HepG2 (cell line): ENCODE results near the gene HIPK4. TPM values are rescaled to one million over a fixed set of nuclear protein-coding genes. Genes with fewer than 3 reads are reported as not detected.

Experiments
- ATAC-seq: fragments of 200-7000 bp; cut with Tn5 transposase; 3 replicates; pipeline ENCODE4 v1.9.1; 2020; ENCODE audit warnings: mild to moderate bottlenecking, moderate library complexity
- BruUV-seq: library from RNA; stranded (reverse); fragments of 400-500 nt; replicated peaks from 2 replicates; lab custom pipeline; 2021; lab: Mats Ljungman, UMichigan
- CTCF ChIA-PET: fragments of 300-600 bp; formaldehyde crosslinking; extraction: SDS; loops from one replicate; lab custom pipeline; 2021; ENCODE audit warnings: low total read pairs, inconsistent platforms, low intra/inter-chr PET ratio; lab: Yijun Ruan, JAX
- POLR2A ChIA-PET: fragments of 350-600 bp; sonication (Branson Sonifier 250); formaldehyde crosslinking; loops from one replicate; lab custom pipeline; 2020; ENCODE audit warnings: antibody characterized with exemption, inconsistent platforms; lab: Yijun Ruan, JAX
- DNase-seq: peaks from one replicate; pipeline ENCODE4 v3.0.0-alpha.2; 2015; ENCODE audit warnings: low spot score
- FAIRE-seq: peaks from 3 replicates; lab custom pipeline; 2011; peaks lifted over from hg19 to GRCh38; lab: Jason Lieb, UNC
- H2AFZ ChIP-seq: one replicate; pipeline ENCODE4 v1.6.1; 2011; ENCODE audit warnings: low read length, inconsistent platforms
- H3K27ac ChIP-seq: fragments of 300-600 bp; 3 replicates; pipeline ENCODE4 v1.8.0; 2011; ENCODE audit warnings: mixed run types, mild to moderate bottlenecking, mixed read lengths, low read length, inconsistent platforms; ENCODE audit not compliant: insufficient read depth; ENCODE audit errors: extremely low read length
- H3K27me3 ChIP-seq, 2 experiments: fragments of 200-600 bp in 1 of 2; 2 replicates in 1 of 2; 3 replicates in 1 of 2; pipeline versions ENCODE4 v1.6.0 to v1.8.0; 2011; ENCODE audit warnings: low read length in 2 of 2, mild to moderate bottlenecking in 2 of 2, moderate library complexity in 2 of 2, inconsistent platforms in 1 of 2; ENCODE audit not compliant: insufficient read depth in 2 of 2, control insufficient read depth in 1 of 2
- H3K36me3 ChIP-seq, 2 experiments: fragments of 200-600 bp in 1 of 2; replicated peaks in 1 of 2; 2 replicates in 1 of 2; 3 replicates in 1 of 2; pipeline versions ENCODE4 v1.5.1 to v1.8.0; 2011; ENCODE audit warnings: low read length in 2 of 2, inconsistent platforms in 1 of 2; ENCODE audit not compliant: insufficient read depth in 2 of 2, control insufficient read depth in 1 of 2
- H3K4me1 ChIP-seq: 2 replicates; pipeline ENCODE4 v1.5.1; 2012; ENCODE audit warnings: low read length, inconsistent platforms; ENCODE audit not compliant: insufficient read depth
- H3K4me2 ChIP-seq: 2 replicates; pipeline ENCODE4 v1.6.0; 2011; ENCODE audit warnings: low read depth, low read length, inconsistent platforms
- H3K4me3 ChIP-seq, 3 experiments: fragments of 200-600 bp in 1 of 3; sonication (generic), shearing (Covaris generic) in 1 of 3; replicated peaks in 1 of 3; 2 replicates each; pipeline ENCODE4 v1.5.1; 2011 to 2016; ENCODE audit warnings: low read length in 3 of 3, inconsistent platforms in 2 of 3, low read depth in 2 of 3, mild to moderate bottlenecking in 2 of 3, control low read depth in 1 of 3, mixed read lengths in 1 of 3; ENCODE audit not compliant: insufficient read depth in 1 of 3
- H3K79me2 ChIP-seq: one replicate; pipeline ENCODE4 v1.6.1; 2011; ENCODE audit warnings: low read length, inconsistent platforms; ENCODE audit not compliant: insufficient read depth
- H3K9ac ChIP-seq: 2 replicates; pipeline ENCODE4 v1.6.0; 2011; ENCODE audit warnings: mild to moderate bottlenecking, low read depth, low read length, inconsistent platforms; ENCODE audit not compliant: insufficient read depth
- H3K9me3 ChIP-seq: 2 replicates; pipeline ENCODE4 v1.5.1; 2012; ENCODE audit warnings: mild to moderate bottlenecking, low read length
- H4K20me1 ChIP-seq: 2 replicates; pipeline ENCODE4 v1.6.0; 2011; ENCODE audit warnings: inconsistent platforms, mild to moderate bottlenecking, low read length, moderate library complexity; ENCODE audit not compliant: insufficient read depth
- KDM2A ChIP-seq: sonication (generic); formaldehyde crosslinking; IDR thresholded peaks from 2 replicates; pipeline ENCODE4 v1.4.0; 2020; ENCODE audit warnings: low read depth, missing genetic modification reagents, borderline replicate concordance
- NCOA2 ChIP-seq: sonication (generic); formaldehyde crosslinking; IDR thresholded peaks from 2 replicates; pipeline ENCODE4 v1.8.0; 2022; ENCODE audit warnings: inconsistent platforms
- NFE2L2 ChIP-seq: fragments of 150-350 bp; IDR thresholded peaks from 2 replicates; pipeline ENCODE4 v1.6.1; 2014; ENCODE audit warnings: low read length
- NR3C1 ChIP-seq: sonication (generic); formaldehyde crosslinking; IDR thresholded peaks from 2 replicates; pipeline ENCODE4 v1.4.0; 2020; ENCODE audit warnings: missing genetic modification reagents
- PRMT3 ChIP-seq: sonication (generic); formaldehyde crosslinking; IDR thresholded peaks from 2 replicates; pipeline ENCODE4 v1.8.1; 2022; ENCODE audit warnings: low read depth, mild to moderate bottlenecking, moderate library complexity, missing genetic modification reagents, borderline replicate concordance
- SUZ12 ChIP-seq: fragments of 150-350 bp; IDR thresholded peaks from 2 replicates; pipeline ENCODE4 v1.6.1; 2014; ENCODE audit warnings: low read depth, low read length
- THAP11 ChIP-seq: IDR thresholded peaks from 2 replicates; pipeline ENCODE4 v1.6.1; 2016; ENCODE audit warnings: missing biosample characterization, missing genetic modification reagents
- ZNF331 ChIP-seq: sonication (generic); formaldehyde crosslinking; IDR thresholded peaks from 2 replicates; pipeline ENCODE4 v1.4.0; 2020; ENCODE audit warnings: missing genetic modification reagents
- ZNF816 ChIP-seq: sonication (generic); formaldehyde crosslinking; IDR thresholded peaks from 2 replicates; pipeline ENCODE4 v1.8.0; 2022; ENCODE audit warnings: missing genetic modification reagents, mild to moderate bottlenecking, borderline replicate concordance
- WGBS: methylation state at CpG from one replicate; pipeline ENCODE4 v1.1.6; 2017; ENCODE audit warnings: low lambda C conversion rate; 5-methylcytosine and 5-hydroxymethylcytosine counted together
- in situ Hi-C: cut with HindIII; loops from 2 replicates; pipeline ENCODE4 v1.10.0; 2017; ENCODE audit warnings: low pct_unique_long_range_greater_than_20kb; ENCODE audit not compliant: extremely low pct_ligation_motif_present
- intact Hi-C: fragments of 100-400 bp; cut with micrococcal nuclease; formaldehyde crosslinking; loops from one replicate; pipeline ENCODE4 v1.10.0; 2022; ENCODE audit not compliant: unreplicated experiment
- polyA plus RNA-seq, 8 experiments: library from polyadenylated mRNA; depleted of rRNA in 3 of 8; stranded (reverse) in 7 of 8; unstranded in 1 of 8; fragments of >200 nt; fragmentation: Illumina TruSeq in 4 of 8; extraction: Trizol in 4 of 8; gene quantifications; 2 replicates each; pipeline versions ENCODE4 v1.2.1 to v1.2.3, GENCODE V29; 2011 to 2016; ENCODE audit warnings: low read depth in 4 of 8, missing spikeins in 1 of 8, mixed read lengths in 1 of 8; ENCODE audit not compliant: insufficient read depth in 1 of 8
- total RNA-seq, 5 experiments: library from RNA; depleted of rRNA; stranded (reverse); fragments of >200 nt; fragmentation: Illumina TruSeq; extraction: Trizol; gene quantifications; 2 replicates each; pipeline ENCODE4 v1.2.3, GENCODE V29; 2016; ENCODE audit warnings: low read depth in 1 of 5
- TF ChIP-seq, protein P1 (sequence below), 2 experiments: sonication (generic) in 1 of 2; formaldehyde crosslinking in 1 of 2; IDR thresholded peaks; 2 replicates each; pipeline versions ENCODE4 v1.6.1 to v1.9.0; 2014 to 2022; ENCODE audit warnings: antibody characterized with exemption in 1 of 2, borderline replicate concordance in 1 of 2, inconsistent platforms in 1 of 2, low read depth in 1 of 2, missing genetic modification reagents in 1 of 2
- TF ChIP-seq, protein P2 (sequence below): sonication (generic); formaldehyde crosslinking; IDR thresholded peaks from 2 replicates; pipeline ENCODE4 v1.9.0; 2021; ENCODE audit warnings: missing genetic modification reagents, borderline replicate concordance
- TF ChIP-seq, protein P3 (sequence below): sonication (generic); formaldehyde crosslinking; IDR thresholded peaks from 2 replicates; pipeline ENCODE4 v1.9.0; 2022; ENCODE audit warnings: low read depth, missing genetic modification reagents
- TF ChIP-seq, protein P4 (sequence below): sonication (generic); formaldehyde crosslinking; IDR thresholded peaks from 2 replicates; pipeline ENCODE4 v1.5.0; 2020; ENCODE audit warnings: missing genetic modification reagents

Gene HIPK4
- total and polyA plus RNA-seq, 2 of the 13 experiments (the other 11 are each of a cell fraction or from before 2014, with no cell fraction given): 0.03 TPM; not detected in 1

DNA sequence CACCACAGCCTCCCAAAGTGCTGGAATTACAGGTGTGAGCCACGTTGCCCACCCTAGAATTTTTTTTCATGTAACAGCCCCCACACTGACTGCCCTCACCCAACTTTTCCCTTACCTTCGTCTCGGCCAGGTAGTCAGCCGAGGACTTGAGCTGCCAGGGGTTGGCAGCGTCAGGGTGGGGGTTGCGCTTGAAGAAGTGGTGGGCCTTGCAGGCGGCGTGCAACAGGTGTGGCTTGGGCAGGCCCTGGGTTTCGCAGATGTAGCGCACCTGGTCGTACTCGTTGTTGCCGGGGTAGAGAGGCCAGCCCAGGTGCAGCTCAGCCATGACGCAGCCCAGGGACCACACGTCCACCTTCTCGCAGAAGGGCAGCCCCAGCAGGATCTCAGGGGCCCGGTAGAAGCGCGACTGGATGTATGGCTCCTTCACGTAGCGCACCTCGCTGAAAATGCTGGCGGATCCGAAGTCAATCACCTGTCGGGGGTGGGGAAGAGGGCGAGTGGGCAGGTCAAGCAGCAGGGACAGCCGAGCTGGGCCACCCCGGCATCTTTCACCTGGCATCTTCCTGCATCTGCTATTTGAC is 6.2 kb downstream of the HIPK4 start:
- ATAC-seq (no peak), DNase-seq (no peak), FAIRE-seq (no peak)
- Histone ChIP-seq H3K9me3 (no peaks in the 10 kb centered on the region), H3K36me3 (no peaks in the 10 kb centered on the region; a peak in 1 of 5 replicates), H3K27me3 (0 out of 5 replicates have a peak, but pooled peaks cover 0 to 2% of the 10 kb centered on the region in 2 experiments), H3K9ac (no peak overlapping the region), H3K4me2 (no peak overlapping the region), H3K4me1 (peaks cover 8% of the 10 kb centered on the region; the same call in 1 of the 2 replicates), H3K79me2 (no peaks in the 10 kb centered on the region), H2AFZ (no peak overlapping the region), H3K4me3 (no peak overlapping the region), H3K27ac (no peak overlapping the region), H4K20me1 (no peaks in the 10 kb centered on the region)
- BruUV-seq: no TSS peak
- in situ Hi-C loops: no loop called here
- ChIA-PET POLR2A (no interaction called here), CTCF (no interaction called here)
- WGBS: 85% methylated on average over 28 of the region's 28 CpGs
- intact Hi-C loops: no loop called here
- no peak for TF ChIP-seq PRMT3
- TF ChIP-seq, protein P1, sequence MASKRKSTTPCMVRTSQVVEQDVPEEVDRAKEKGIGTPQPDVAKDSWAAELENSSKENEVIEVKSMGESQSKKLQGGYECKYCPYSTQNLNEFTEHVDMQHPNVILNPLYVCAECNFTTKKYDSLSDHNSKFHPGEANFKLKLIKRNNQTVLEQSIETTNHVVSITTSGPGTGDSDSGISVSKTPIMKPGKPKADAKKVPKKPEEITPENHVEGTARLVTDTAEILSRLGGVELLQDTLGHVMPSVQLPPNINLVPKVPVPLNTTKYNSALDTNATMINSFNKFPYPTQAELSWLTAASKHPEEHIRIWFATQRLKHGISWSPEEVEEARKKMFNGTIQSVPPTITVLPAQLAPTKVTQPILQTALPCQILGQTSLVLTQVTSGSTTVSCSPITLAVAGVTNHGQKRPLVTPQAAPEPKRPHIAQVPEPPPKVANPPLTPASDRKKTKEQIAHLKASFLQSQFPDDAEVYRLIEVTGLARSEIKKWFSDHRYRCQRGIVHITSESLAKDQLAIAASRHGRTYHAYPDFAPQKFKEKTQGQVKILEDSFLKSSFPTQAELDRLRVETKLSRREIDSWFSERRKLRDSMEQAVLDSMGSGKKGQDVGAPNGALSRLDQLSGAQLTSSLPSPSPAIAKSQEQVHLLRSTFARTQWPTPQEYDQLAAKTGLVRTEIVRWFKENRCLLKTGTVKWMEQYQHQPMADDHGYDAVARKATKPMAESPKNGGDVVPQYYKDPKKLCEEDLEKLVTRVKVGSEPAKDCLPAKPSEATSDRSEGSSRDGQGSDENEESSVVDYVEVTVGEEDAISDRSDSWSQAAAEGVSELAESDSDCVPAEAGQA (IDR thresholded peaks at IDR 0.05; ENCODE audit: low read depth): no peak
- TF ChIP-seq, protein P1 (CRISPR knock-in tag; IDR thresholded peaks at IDR 0.05; ENCODE audit: borderline replicate concordance): no peak
- no peak for TF ChIP-seq NFE2L2
- TF ChIP-seq NR3C1 (CRISPR knock-in tag): no peak
- no peak for TF ChIP-seq ZNF331 (CRISPR knock-in tag)
- TF ChIP-seq ZNF816 (CRISPR knock-in tag): no peak
- TF ChIP-seq, protein P2, sequence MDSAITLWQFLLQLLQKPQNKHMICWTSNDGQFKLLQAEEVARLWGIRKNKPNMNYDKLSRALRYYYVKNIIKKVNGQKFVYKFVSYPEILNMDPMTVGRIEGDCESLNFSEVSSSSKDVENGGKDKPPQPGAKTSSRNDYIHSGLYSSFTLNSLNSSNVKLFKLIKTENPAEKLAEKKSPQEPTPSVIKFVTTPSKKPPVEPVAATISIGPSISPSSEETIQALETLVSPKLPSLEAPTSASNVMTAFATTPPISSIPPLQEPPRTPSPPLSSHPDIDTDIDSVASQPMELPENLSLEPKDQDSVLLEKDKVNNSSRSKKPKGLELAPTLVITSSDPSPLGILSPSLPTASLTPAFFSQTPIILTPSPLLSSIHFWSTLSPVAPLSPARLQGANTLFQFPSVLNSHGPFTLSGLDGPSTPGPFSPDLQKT (CRISPR knock-in tag): no peak
- no peak for TF ChIP-seq NCOA2
- TF ChIP-seq THAP11: no peak
- no peak for TF ChIP-seq SUZ12
- TF ChIP-seq, protein P3, sequence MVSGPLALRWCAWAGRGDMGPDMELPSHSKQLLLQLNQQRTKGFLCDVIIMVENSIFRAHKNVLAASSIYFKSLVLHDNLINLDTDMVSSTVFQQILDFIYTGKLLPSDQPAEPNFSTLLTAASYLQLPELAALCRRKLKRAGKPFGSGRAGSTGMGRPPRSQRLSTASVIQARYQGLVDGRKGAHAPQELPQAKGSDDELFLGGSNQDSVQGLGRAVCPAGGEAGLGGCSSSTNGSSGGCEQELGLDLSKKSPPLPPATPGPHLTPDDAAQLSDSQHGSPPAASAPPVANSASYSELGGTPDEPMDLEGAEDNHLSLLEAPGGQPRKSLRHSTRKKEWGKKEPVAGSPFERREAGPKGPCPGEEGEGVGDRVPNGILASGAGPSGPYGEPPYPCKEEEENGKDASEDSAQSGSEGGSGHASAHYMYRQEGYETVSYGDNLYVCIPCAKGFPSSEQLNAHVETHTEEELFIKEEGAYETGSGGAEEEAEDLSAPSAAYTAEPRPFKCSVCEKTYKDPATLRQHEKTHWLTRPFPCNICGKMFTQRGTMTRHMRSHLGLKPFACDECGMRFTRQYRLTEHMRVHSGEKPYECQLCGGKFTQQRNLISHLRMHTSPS: no peak
- TF ChIP-seq KDM2A (CRISPR knock-in tag): no peak
- TF ChIP-seq, protein P4, sequence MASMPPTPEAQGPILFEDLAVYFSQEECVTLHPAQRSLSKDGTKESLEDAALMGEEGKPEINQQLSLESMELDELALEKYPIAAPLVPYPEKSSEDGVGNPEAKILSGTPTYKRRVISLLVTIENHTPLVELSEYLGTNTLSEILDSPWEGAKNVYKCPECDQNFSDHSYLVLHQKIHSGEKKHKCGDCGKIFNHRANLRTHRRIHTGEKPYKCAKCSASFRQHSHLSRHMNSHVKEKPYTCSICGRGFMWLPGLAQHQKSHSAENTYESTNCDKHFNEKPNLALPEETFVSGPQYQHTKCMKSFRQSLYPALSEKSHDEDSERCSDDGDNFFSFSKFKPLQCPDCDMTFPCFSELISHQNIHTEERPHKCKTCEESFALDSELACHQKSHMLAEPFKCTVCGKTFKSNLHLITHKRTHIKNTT: no peak
